Mucosa of descending colon (tissue), 3 donors: Measurements from ENCODE around the gene CDC20. TPM values are rescaled to one million over a fixed set of nuclear protein-coding genes. Genes with fewer than 3 reads are reported as not detected.

Experiments
- ATAC-seq: fragments of 200-7000 bp; cut with Tn5 transposase; one replicate; pipeline ENCODE4 v1.9.1; 2020; ENCODE audit warnings: mild to moderate bottlenecking, moderate library complexity
- DNase-seq, 3 donors: peaks; one replicate each; pipeline ENCODE4 v3.0.0-alpha.2; 2020
- H3K36me3 ChIP-seq: fragments of 200-600 bp; one replicate; pipeline ENCODE4 v1.8.0; 2021; ENCODE audit warnings: low read depth, mild to moderate bottlenecking
- H3K4me1 ChIP-seq: fragments of 200-600 bp; one replicate; pipeline ENCODE4 v1.8.0; 2021; ENCODE audit warnings: low read depth, mild to moderate bottlenecking
- H3K4me3 ChIP-seq: fragments of 200-600 bp; one replicate; pipeline ENCODE4 v1.8.0; 2021; ENCODE audit warnings: mild to moderate bottlenecking
- H3K9me3 ChIP-seq: fragments of 200-600 bp; one replicate; pipeline ENCODE4 v1.8.0; 2021; ENCODE audit warnings: mild to moderate bottlenecking
- intact Hi-C, 2 donors: fragments of 100-400 bp; cut with DNase I in 1 of 2; cut with micrococcal nuclease in 1 of 2; formaldehyde crosslinking; loops; one replicate each; pipeline versions ENCODE4 v1.11.0 to v1.11.1; 2022; cut with DNase I, micrococcal nuclease
- total RNA-seq, 3 donors: library from RNA; stranded (reverse); fragmentation: NEBNext Ultra II Directional in 2 of 3; extraction: Animal tissue kit (Norgen Biotek cat#: 25700) in 2 of 3; gene quantifications; one replicate each; pipeline versions ENCODE4 v1.2.1 to v1.2.4, GENCODE V29; 2021 to 2023
- TF ChIP-seq, protein P1 (sequence below): fragments of 200-600 bp; IDR thresholded peaks from one replicate; pipeline ENCODE4 v1.8.0; 2022; ENCODE audit warnings: antibody characterized with exemption, mild to moderate bottlenecking
- donor health status: DM: no; HTN: no; CAD: no; lungs with moderate emphysema.
- donor health status: DM: no; HTN: no; CAD: no.
- donor health status: DM: no; HTN: yes; CAD: no.

The CDC20 gene
- total RNA-seq, 3 donors from 2014 or later, result 5.8 to 44.0 (median 8.5) TPM

DNA sequence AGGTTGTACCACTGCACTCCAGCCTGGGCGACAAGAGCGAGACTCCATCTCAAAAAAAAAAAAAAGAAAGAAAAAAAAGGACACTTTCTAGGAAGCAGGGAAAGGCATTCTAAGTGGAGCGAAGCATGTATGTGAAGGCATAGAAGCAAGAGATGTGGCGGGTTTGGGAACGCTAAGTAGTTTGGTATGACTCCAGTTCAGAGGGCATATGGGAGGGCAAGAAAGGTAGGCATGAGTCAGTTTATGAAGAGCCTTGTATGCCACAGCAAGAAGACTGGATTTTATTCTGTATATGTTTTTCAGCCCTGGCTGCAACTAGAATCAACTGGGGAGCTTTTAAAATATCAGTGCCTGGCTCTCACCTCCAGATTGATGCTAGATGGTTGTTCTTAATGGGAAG, 13.4 kb downstream of the CDC20 start:
- intact Hi-C loops, result no loop called here
- no peak for DNase-seq
- Histone ChIP-seq H3K4me1 (peaks cover 10% of the 10 kb centered on the region), H3K9me3 (no peaks in the 10 kb centered on the region), H3K4me3 (no peak overlapping the region), H3K36me3 (no peaks in the 10 kb centered on the region)
- no peak for ATAC-seq
- TF ChIP-seq, protein P1, sequence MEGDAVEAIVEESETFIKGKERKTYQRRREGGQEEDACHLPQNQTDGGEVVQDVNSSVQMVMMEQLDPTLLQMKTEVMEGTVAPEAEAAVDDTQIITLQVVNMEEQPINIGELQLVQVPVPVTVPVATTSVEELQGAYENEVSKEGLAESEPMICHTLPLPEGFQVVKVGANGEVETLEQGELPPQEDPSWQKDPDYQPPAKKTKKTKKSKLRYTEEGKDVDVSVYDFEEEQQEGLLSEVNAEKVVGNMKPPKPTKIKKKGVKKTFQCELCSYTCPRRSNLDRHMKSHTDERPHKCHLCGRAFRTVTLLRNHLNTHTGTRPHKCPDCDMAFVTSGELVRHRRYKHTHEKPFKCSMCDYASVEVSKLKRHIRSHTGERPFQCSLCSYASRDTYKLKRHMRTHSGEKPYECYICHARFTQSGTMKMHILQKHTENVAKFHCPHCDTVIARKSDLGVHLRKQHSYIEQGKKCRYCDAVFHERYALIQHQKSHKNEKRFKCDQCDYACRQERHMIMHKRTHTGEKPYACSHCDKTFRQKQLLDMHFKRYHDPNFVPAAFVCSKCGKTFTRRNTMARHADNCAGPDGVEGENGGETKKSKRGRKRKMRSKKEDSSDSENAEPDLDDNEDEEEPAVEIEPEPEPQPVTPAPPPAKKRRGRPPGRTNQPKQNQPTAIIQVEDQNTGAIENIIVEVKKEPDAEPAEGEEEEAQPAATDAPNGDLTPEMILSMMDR, result no peak

DNA sequence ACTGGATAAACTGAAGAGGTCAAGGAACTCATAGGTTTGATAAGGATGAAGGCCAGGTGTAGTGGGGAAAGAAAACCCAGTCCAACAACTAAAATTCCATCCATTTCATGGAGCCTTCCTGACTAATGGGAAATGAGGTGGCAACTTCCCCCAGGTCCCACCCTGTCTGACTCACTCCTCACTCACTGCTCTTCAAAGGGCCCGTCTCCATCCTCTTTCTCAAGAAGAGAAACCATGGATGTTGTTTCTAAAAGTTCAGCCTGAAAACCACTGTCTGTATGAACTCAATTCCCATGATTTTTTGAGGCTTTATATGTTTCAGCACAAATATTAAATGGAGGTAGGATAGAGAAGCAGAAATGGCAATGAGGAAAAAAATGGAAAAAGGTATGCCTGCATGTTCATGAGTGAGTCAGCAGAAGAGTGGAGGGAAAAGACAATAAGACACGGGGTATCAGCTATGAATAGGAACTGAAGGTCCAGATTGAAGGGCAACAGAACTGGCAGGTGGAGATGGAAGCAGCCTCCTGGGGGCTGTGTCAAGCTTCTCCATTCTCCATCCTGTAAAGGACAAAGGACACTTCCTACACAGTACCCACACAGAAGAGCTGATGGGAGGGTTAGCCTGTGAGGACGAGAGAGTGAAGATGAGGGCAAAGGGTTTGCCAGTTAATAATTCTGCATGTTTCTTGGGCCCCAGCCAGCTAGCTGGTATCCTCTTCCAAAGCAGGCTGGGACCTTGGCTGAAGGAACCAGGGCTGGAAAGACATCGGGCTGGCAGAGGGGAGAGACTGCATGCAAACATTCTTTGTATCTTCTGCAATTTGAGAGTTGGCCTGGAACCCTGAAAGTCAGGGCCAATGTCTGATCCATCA, 14.5 kb downstream of the CDC20 start:
- DNase-seq (no peak), ATAC-seq (peak; percentile 9)
- H3K9me3 ChIP-seq, result no peaks in the 10 kb centered on the region
- H3K4me3 ChIP-seq, result no peak overlapping the region
- H3K36me3 ChIP-seq, result no peaks in the 10 kb centered on the region
- intact Hi-C loops, result no loop called here
- peaks cover 10% of the 10 kb centered on the region for H3K4me1 ChIP-seq
- TF ChIP-seq, protein P1, result no peak

GRCh38 chr1:43376723-43377235, 18.0 kb downstream of the CDC20 start:
- H3K4me3 ChIP-seq, result no peak overlapping the region
- H3K36me3 ChIP-seq, result no peaks in the 10 kb centered on the region
- ATAC-seq (peak; percentile 42), DNase-seq (no peak)
- intact Hi-C loops, result no loop called here
- TF ChIP-seq, protein P1, result no peak
- no peaks in the 10 kb centered on the region for H3K4me1 ChIP-seq
- H3K9me3 ChIP-seq, result no peaks in the 10 kb centered on the region

DNA sequence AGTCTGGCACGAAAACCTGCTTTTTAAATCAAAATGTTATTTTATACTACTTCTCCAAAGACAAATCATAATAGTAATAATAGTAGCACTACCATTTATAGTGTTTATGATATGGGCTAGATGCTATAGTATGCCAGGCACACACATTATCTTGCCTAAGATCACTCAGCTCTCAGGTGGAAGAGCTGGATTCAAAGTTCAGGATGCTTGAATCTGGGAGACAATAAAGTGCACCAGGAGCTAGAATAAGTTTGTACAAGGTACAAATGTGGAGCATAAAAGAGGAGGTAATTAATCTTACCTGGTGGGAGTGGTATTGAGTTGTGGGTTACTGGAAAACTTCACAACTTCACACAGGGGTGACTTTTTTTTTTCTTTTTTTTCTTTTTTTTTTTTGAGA, 19.1 kb downstream of the CDC20 start:
- ATAC-seq (no peak), DNase-seq (no peak)
- intact Hi-C loops, result no loop called here
- TF ChIP-seq, protein P1, result no peak
- H3K4me1 ChIP-seq, result no peaks in the 10 kb centered on the region
- H3K4me3 ChIP-seq, result no peak overlapping the region
- no peaks in the 10 kb centered on the region for H3K36me3 ChIP-seq
- no peaks in the 10 kb centered on the region for H3K9me3 ChIP-seq

- TF ChIP-seq, protein P1, result no peak
- ATAC-seq (no peak), DNase-seq (no peak)
- Histone ChIP-seq H3K4me1 (no peaks in the 10 kb centered on the region), H3K4me3 (no peak overlapping the region), H3K36me3 (peaks cover 6% of the 10 kb centered on the region), H3K9me3 (no peaks in the 10 kb centered on the region)
- intact Hi-C loops, result no loop called here
Observed at GRCh38 chr1:43379476-43379875, 20.7 kb downstream of the CDC20 start.
